GM23338 (cell line): ENCODE data around the gene RAPGEF5. TPM values are rescaled to one million over a fixed set of nuclear protein-coding genes. Genes with fewer than 3 reads are reported as not detected.

ENCODE experiments used
- ATAC-seq: fragments of 200-7000 bp; cut with Tn5 transposase; 3 replicates; pipeline ENCODE4 v1.9.1; 2020
- DNase-seq: peaks from one replicate; pipeline ENCODE4 v3.0.0-alpha.2; 2015; ENCODE audit warnings: low spot score
- H2AFZ ChIP-seq: fragments of 200-600 bp; sonication (generic); 2 replicates; pipeline ENCODE4 v1.8.0; 2016; ENCODE audit warnings: antibody characterized with exemption, mild to moderate bottlenecking, moderate library complexity
- H3F3A ChIP-seq: fragments of 200-600 bp; sonication (generic); replicated peaks from 2 replicates; pipeline ENCODE4 v1.8.0; 2017; ENCODE audit warnings: antibody characterized with exemption, mixed run types, low read depth
- H3K27ac ChIP-seq: fragments of 200-600 bp; sonication (generic); 2 replicates; pipeline ENCODE4 v1.6.1; 2016; ENCODE audit warnings: low read depth
- H3K27me3 ChIP-seq: fragments of 200-600 bp; sonication (generic); 2 replicates; pipeline ENCODE4 v1.8.0; 2016; ENCODE audit warnings: mild to moderate bottlenecking, mixed run types, moderate library complexity; ENCODE audit not compliant: insufficient read depth
- H3K36me3 ChIP-seq: fragments of 200-600 bp; sonication (generic); 2 replicates; pipeline ENCODE4 v1.8.0; 2016; ENCODE audit warnings: mild to moderate bottlenecking; ENCODE audit not compliant: insufficient read depth
- H3K4me1 ChIP-seq: fragments of 200-600 bp; sonication (generic); 2 replicates; pipeline ENCODE4 v1.8.0; 2016; ENCODE audit warnings: mild to moderate bottlenecking, moderate library complexity; ENCODE audit not compliant: insufficient read depth
- H3K4me2 ChIP-seq: fragments of 200-600 bp; sonication (generic); 2 replicates; pipeline ENCODE4 v1.7.1; 2017; ENCODE audit warnings: mixed run types
- H3K4me3 ChIP-seq: fragments of 200-600 bp; sonication (generic); 2 replicates; pipeline ENCODE4 v1.6.1; 2016; ENCODE audit warnings: mixed run types
- H3K79me2 ChIP-seq: fragments of 200-600 bp; sonication (generic); replicated peaks from 2 replicates; pipeline ENCODE4 v1.8.0; 2017; ENCODE audit warnings: mild to moderate bottlenecking; ENCODE audit not compliant: insufficient read depth
- H3K9me2 ChIP-seq: fragments of 200-600 bp; sonication (generic); 2 replicates; pipeline ENCODE4 v1.8.0; 2017; ENCODE audit not compliant: insufficient read depth
- H4K20me1 ChIP-seq: fragments of 200-600 bp; sonication (generic); replicated peaks from 2 replicates; pipeline ENCODE4 v1.8.0; 2017; ENCODE audit warnings: mild to moderate bottlenecking; ENCODE audit not compliant: insufficient read depth
- H3K27ac Mint-ChIP-seq: 2 replicates; pipeline ENCODE4 v1.8.0; 2020; ENCODE audit warnings: inconsistent platforms, mild to moderate bottlenecking, moderate library complexity, mixed read lengths
- H3K27me3 Mint-ChIP-seq: 3 replicates; pipeline ENCODE4 v1.8.0; 2022; ENCODE audit warnings: low read depth, mild to moderate bottlenecking, moderate library complexity, mixed read lengths, inconsistent platforms; ENCODE audit not compliant: insufficient read depth, poor library complexity
- H3K36me3 Mint-ChIP-seq: 3 replicates; pipeline ENCODE4 v1.8.0; 2021; ENCODE audit warnings: low read depth, mild to moderate bottlenecking, inconsistent platforms, moderate library complexity, mixed read lengths
- H3K4me1 Mint-ChIP-seq: 3 replicates; pipeline ENCODE4 v1.8.0; 2020; ENCODE audit warnings: mild to moderate bottlenecking, inconsistent platforms, mixed read lengths
- H3K4me3 Mint-ChIP-seq: 3 replicates; pipeline ENCODE4 v1.8.0; 2021; ENCODE audit warnings: moderate library complexity, mild to moderate bottlenecking, inconsistent platforms, mixed read lengths
- H3K9me3 Mint-ChIP-seq: 3 replicates; pipeline ENCODE4 v1.8.0; 2020; ENCODE audit warnings: moderate library complexity, mild to moderate bottlenecking, inconsistent platforms, mixed read lengths
- JUNB ChIP-seq: IDR thresholded peaks from one replicate; pipeline ENCODE4 v1.6.1; 2016; ENCODE audit warnings: antibody characterized with exemption; ENCODE audit not compliant: unreplicated experiment
- REST ChIP-seq: IDR thresholded peaks from one replicate; pipeline ENCODE4 v1.6.1; 2018; ENCODE audit warnings: antibody characterized with exemption; ENCODE audit not compliant: unreplicated experiment
- ZNF331 ChIP-seq: fragments of 250-450 bp; sonication (Bioruptor Pico); IDR thresholded peaks from 2 replicates; pipeline ENCODE4 v1.5.0; 2020; ENCODE audit warnings: low read depth, mild to moderate bottlenecking, moderate library complexity
- polyA plus RNA-seq: library from polyadenylated mRNA; unstranded; fragments of >200 nt; fragmentation: Nextera tagmentation; extraction: Ambion mirVana; gene quantifications from 2 replicates; pipeline ENCODE4 v1.2.1, GENCODE V29; 2016
- total RNA-seq: library from RNA; depleted of rRNA; stranded (reverse); fragments of >200 nt; shearing (Covaris generic); gene quantifications from 2 replicates; pipeline ENCODE4 v1.2.3, GENCODE V29; 2014
- TF ChIP-seq, protein P1 (sequence below): fragments of 250-450 bp; sonication (Bioruptor Pico); IDR thresholded peaks from 2 replicates; pipeline ENCODE4 v1.5.0; 2020; ENCODE audit warnings: mild to moderate bottlenecking, moderate library complexity

The RAPGEF5 gene
- total and polyA plus RNA-seq, 2 experiments from 2014 or later: 6.3 to 13.1 TPM

GRCh38 chr7:22142572-22142971 is 214.4 kb downstream of the RAPGEF5 start:
- no peak for DNase-seq
- TF ChIP-seq REST (no peak), JUNB (no peak), ZNF331 (CRISPR knock-in tag) (no peak)
- TF ChIP-seq, protein P1, sequence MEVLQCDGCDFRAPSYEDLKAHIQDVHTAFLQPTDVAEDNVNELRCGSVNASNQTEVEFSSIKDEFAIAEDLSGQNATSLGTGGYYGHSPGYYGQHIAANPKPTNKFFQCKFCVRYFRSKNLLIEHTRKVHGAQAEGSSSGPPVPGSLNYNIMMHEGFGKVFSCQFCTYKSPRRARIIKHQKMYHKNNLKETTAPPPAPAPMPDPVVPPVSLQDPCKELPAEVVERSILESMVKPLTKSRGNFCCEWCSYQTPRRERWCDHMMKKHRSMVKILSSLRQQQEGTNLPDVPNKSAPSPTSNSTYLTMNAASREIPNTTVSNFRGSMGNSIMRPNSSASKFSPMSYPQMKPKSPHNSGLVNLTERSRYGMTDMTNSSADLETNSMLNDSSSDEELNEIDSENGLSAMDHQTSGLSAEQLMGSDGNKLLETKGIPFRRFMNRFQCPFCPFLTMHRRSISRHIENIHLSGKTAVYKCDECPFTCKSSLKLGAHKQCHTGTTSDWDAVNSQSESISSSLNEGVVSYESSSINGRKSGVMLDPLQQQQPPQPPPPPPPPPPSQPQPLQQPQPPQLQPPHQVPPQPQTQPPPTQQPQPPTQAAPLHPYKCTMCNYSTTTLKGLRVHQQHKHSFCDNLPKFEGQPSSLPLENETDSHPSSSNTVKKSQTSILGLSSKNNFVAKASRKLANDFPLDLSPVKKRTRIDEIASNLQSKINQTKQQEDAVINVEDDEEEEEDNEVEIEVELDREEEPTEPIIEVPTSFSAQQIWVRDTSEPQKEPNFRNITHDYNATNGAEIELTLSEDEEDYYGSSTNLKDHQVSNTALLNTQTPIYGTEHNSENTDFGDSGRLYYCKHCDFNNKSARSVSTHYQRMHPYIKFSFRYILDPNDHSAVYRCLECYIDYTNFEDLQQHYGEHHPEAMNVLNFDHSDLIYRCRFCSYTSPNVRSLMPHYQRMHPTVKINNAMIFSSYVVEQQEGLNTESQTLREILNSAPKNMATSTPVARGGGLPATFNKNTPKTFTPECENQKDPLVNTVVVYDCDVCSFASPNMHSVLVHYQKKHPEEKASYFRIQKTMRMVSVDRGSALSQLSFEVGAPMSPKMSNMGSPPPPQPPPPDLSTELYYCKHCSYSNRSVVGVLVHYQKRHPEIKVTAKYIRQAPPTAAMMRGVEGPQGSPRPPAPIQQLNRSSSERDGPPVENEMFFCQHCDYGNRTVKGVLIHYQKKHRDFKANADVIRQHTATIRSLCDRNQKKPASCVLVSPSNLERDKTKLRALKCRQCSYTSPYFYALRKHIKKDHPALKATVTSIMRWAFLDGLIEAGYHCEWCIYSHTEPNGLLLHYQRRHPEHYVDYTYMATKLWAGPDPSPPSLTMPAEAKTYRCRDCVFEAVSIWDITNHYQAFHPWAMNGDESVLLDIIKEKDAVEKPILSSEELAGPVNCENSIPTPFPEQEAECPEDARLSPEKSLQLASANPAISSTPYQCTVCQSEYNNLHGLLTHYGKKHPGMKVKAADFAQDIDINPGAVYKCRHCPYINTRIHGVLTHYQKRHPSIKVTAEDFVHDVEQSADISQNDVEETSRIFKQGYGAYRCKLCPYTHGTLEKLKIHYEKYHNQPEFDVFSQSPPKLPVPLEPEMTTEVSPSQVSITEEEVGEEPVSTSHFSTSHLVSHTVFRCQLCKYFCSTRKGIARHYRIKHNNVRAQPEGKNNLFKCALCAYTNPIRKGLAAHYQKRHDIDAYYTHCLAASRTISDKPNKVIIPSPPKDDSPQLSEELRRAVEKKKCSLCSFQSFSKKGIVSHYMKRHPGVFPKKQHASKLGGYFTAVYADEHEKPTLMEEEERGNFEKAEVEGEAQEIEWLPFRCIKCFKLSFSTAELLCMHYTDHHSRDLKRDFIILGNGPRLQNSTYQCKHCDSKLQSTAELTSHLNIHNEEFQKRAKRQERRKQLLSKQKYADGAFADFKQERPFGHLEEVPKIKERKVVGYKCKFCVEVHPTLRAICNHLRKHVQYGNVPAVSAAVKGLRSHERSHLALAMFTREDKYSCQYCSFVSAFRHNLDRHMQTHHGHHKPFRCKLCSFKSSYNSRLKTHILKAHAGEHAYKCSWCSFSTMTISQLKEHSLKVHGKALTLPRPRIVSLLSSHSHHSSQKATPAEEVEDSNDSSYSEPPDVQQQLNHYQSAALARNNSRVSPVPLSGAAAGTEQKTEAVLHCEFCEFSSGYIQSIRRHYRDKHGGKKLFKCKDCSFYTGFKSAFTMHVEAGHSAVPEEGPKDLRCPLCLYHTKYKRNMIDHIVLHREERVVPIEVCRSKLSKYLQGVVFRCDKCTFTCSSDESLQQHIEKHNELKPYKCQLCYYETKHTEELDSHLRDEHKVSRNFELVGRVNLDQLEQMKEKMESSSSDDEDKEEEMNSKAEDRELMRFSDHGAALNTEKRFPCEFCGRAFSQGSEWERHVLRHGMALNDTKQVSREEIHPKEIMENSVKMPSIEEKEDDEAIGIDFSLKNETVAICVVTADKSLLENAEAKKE: no peak

More at GRCh38 chr7:22142572-22142971, 214.4 kb downstream of the RAPGEF5 start:
- Histone ChIP-seq H2AFZ (no peak overlapping the region), H3K27me3 (no peaks in the 10 kb centered on the region), H3F3A (no peaks in the 10 kb centered on the region), H3K4me2 (no peak overlapping the region), H3K9me2 (no peaks in the 10 kb centered on the region; the same call in 1 of the 2 replicates), H4K20me1 (no peaks in the 10 kb centered on the region), H3K79me2 (no peaks in the 10 kb centered on the region), H3K36me3 (no peaks in the 10 kb centered on the region), H3K4me3 (no peak overlapping the region), H3K4me1 (peaks cover 19% of the 10 kb centered on the region), H3K27ac (no peak overlapping the region)
- Mint-ChIP-seq H3K36me3 (peaks cover 48% of the 10 kb centered on the region), H3K4me1 (peaks cover 40% of the 10 kb centered on the region), H3K9me3 (no peaks in the 10 kb centered on the region), H3K4me3 (no peak overlapping the region), H3K27me3 (no peaks in the 10 kb centered on the region), H3K27ac (peak overlapping the region; percentile 43; the same call in 1 of the 2 replicates)
- ATAC-seq: no peak
